ENCODE data around the gene TMEM45A. TPM values are rescaled to one million over a fixed set of nuclear protein-coding genes. Genes with fewer than 3 reads are reported as not detected.

The TMEM45A gene
- total and polyA plus RNA-seq, 2 donors (not counting 1 experiment from before 2014, with no cell fraction given), result 26.4 to 71.4 TPM

- no peak overlapping the region for H3K4me3 ChIP-seq (replicated peaks in 1 of 4; ENCODE audit: control extremely low read depth in 1 of 4, insufficient read depth in 1 of 4, low read depth in 3 of 4, low read length in 4 of 4)
- H3K4me2 ChIP-seq (ENCODE audit: extremely low read depth, insufficient read depth, low read length), result no peak overlapping the region
- no peak for DNase-seq (ENCODE audit: low read depth in 2 of 2)
- H3K27ac ChIP-seq (ENCODE audit: insufficient read depth, low read length), result no peak overlapping the region
- no peaks in the 10 kb centered on the region for H3K79me2 ChIP-seq (ENCODE audit: control insufficient read depth, insufficient read depth, low read length)
- H3K9ac ChIP-seq (ENCODE audit: insufficient read depth, low read length), result no peak overlapping the region
- no peaks in the 10 kb centered on the region for H3K27me3 ChIP-seq (ENCODE audit: control insufficient read depth, insufficient read depth, low read length)
- H3K9me3 ChIP-seq (ENCODE audit: control insufficient read depth, insufficient read depth, low read depth, low read length), result no peaks in the 10 kb centered on the region
- H2AFZ ChIP-seq (ENCODE audit: low read length), result no peak overlapping the region
- H3K4me1 ChIP-seq (ENCODE audit: control insufficient read depth, extremely low read depth, insufficient read depth, low read length), result peaks cover 2% of the 10 kb centered on the region
- no peaks in the 10 kb centered on the region for H3K36me3 ChIP-seq (ENCODE audit: control insufficient read depth, insufficient read depth, low read length)
- H4K20me1 ChIP-seq (ENCODE audit: control insufficient read depth, extremely low read depth, insufficient read depth, low read length), result no peaks in the 10 kb centered on the region
- TF ChIP-seq, protein P1, sequence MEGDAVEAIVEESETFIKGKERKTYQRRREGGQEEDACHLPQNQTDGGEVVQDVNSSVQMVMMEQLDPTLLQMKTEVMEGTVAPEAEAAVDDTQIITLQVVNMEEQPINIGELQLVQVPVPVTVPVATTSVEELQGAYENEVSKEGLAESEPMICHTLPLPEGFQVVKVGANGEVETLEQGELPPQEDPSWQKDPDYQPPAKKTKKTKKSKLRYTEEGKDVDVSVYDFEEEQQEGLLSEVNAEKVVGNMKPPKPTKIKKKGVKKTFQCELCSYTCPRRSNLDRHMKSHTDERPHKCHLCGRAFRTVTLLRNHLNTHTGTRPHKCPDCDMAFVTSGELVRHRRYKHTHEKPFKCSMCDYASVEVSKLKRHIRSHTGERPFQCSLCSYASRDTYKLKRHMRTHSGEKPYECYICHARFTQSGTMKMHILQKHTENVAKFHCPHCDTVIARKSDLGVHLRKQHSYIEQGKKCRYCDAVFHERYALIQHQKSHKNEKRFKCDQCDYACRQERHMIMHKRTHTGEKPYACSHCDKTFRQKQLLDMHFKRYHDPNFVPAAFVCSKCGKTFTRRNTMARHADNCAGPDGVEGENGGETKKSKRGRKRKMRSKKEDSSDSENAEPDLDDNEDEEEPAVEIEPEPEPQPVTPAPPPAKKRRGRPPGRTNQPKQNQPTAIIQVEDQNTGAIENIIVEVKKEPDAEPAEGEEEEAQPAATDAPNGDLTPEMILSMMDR (conservative IDR thresholded peaks at IDR 0.05 in 1 of 2, IDR thresholded peaks at IDR 0.05 in 1 of 2; ENCODE audit: low read depth in 1 of 2, low read length in 2 of 2), result no peak
These were observed 40.8 kb downstream of the TMEM45A start for GRCh38 chr3:100533176-100533575.

DNA sequence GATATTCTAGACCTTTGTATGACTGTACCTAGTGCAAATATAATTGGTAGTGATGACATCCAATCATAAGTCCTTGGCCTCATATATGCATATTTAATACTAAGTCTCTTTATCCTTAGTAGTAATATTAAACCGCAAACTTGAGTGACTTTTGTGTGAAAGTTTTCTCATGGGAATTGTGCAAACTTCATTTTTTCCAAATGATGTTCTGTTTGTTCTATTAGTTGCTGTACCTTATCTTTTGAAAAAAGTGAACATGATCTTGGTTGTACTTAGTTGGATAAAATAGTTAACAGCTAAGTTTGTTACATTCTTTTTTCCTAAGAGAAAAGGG lies 43.2 kb downstream of the TMEM45A start:
- TF ChIP-seq EZH2 (IDR thresholded peaks at IDR 0.05; ENCODE audit: low read length, missing control alignments), result no peak
- TF ChIP-seq, protein P1 (conservative IDR thresholded peaks at IDR 0.05 in 1 of 2, IDR thresholded peaks at IDR 0.05 in 1 of 2; ENCODE audit: low read depth in 1 of 2, low read length in 2 of 2), result no peak
- Histone ChIP-seq H3K4me1 (ENCODE audit: control insufficient read depth, extremely low read depth, insufficient read depth, low read length) (peaks cover 2% of the 10 kb centered on the region), H3K9me3 (ENCODE audit: control insufficient read depth, insufficient read depth, low read depth, low read length) (no peaks in the 10 kb centered on the region), H3K79me2 (ENCODE audit: control insufficient read depth, insufficient read depth, low read length) (no peaks in the 10 kb centered on the region), H3K9ac (ENCODE audit: insufficient read depth, low read length) (no peak overlapping the region), H3K27ac (ENCODE audit: insufficient read depth, low read length) (no peak overlapping the region), H2AFZ (ENCODE audit: low read length) (no peak overlapping the region), H3K4me3 (replicated peaks in 1 of 4; ENCODE audit: control extremely low read depth in 1 of 4, insufficient read depth in 1 of 4, low read depth in 3 of 4, low read length in 4 of 4) (no peak overlapping the region), H3K27me3 (ENCODE audit: control insufficient read depth, insufficient read depth, low read length) (no peaks in the 10 kb centered on the region), H3K4me2 (ENCODE audit: extremely low read depth, insufficient read depth, low read length) (no peak overlapping the region), H3K36me3 (ENCODE audit: control insufficient read depth, insufficient read depth, low read length) (no peaks in the 10 kb centered on the region), H4K20me1 (ENCODE audit: control insufficient read depth, extremely low read depth, insufficient read depth, low read length) (no peaks in the 10 kb centered on the region)
- no peak for DNase-seq (ENCODE audit: low read depth in 2 of 2)

DNA sequence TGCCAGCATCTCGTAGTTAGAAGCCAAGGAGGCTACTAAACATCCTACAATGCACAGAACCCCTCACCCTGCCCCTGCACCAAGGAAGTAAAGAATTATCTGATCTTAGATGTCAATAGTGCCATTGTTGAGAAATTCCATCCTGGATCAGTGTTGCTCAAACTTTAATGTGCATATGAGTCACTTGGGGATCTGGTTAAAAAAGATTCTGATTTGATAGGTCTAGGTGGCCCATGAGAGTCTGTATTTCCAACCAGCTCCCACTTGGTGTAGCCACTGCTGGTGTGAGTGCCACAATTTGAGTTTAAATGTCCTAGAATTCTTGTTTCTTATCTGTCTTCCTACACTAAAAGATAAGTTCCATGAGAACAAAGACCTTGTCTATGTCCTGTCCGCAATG lies 43.7 kb downstream of the TMEM45A start:
- no peaks in the 10 kb centered on the region for H3K79me2 ChIP-seq (ENCODE audit: control insufficient read depth, insufficient read depth, low read length)
- DNase-seq (ENCODE audit: low read depth in 2 of 2), result no peak
- H3K27me3 ChIP-seq (ENCODE audit: control insufficient read depth, insufficient read depth, low read length), result no peaks in the 10 kb centered on the region

More for the DNA sequence above, 43.7 kb downstream of the TMEM45A start:
- no peak overlapping the region for H3K9ac ChIP-seq (ENCODE audit: insufficient read depth, low read length)
- no peak overlapping the region for H3K4me2 ChIP-seq (ENCODE audit: extremely low read depth, insufficient read depth, low read length)
- H3K27ac ChIP-seq (ENCODE audit: insufficient read depth, low read length), result no peak overlapping the region
- H3K4me3 ChIP-seq (replicated peaks in 1 of 4; ENCODE audit: control extremely low read depth in 1 of 4, insufficient read depth in 1 of 4, low read depth in 3 of 4, low read length in 4 of 4), result no peak overlapping the region
- peaks cover 2% of the 10 kb centered on the region for H3K4me1 ChIP-seq (ENCODE audit: control insufficient read depth, extremely low read depth, insufficient read depth, low read length)
- H4K20me1 ChIP-seq (ENCODE audit: control insufficient read depth, extremely low read depth, insufficient read depth, low read length), result no peaks in the 10 kb centered on the region
- H3K36me3 ChIP-seq (ENCODE audit: control insufficient read depth, insufficient read depth, low read length), result no peaks in the 10 kb centered on the region
- TF ChIP-seq, protein P1 (conservative IDR thresholded peaks at IDR 0.05 in 1 of 2, IDR thresholded peaks at IDR 0.05 in 1 of 2; ENCODE audit: low read depth in 1 of 2, low read length in 2 of 2), result no peak
- TF ChIP-seq EZH2 (IDR thresholded peaks at IDR 0.05; ENCODE audit: low read length, missing control alignments), result no peak
- no peaks in the 10 kb centered on the region for H3K9me3 ChIP-seq (ENCODE audit: control insufficient read depth, insufficient read depth, low read depth, low read length)
- H2AFZ ChIP-seq (ENCODE audit: low read length), result no peak overlapping the region

Measured in fibroblast of lung (primary cell).